ENCODE data around the gene RRAD.
"Not testable (repeated sequence)": the region's sequence is repeated elsewhere in the genome, so short reads cannot be mapped to it uniquely, and the experiment has no call there.

The RRAD gene

GRCh38 chr16:66950971-66951790 lies 25.8 kb upstream of the RRAD start:
- DNase-seq = no peak

- no peak for DNase-seq
Observed at GRCh38 chr16:66950437-66950836, 25.1 kb upstream of the RRAD start.

DNA sequence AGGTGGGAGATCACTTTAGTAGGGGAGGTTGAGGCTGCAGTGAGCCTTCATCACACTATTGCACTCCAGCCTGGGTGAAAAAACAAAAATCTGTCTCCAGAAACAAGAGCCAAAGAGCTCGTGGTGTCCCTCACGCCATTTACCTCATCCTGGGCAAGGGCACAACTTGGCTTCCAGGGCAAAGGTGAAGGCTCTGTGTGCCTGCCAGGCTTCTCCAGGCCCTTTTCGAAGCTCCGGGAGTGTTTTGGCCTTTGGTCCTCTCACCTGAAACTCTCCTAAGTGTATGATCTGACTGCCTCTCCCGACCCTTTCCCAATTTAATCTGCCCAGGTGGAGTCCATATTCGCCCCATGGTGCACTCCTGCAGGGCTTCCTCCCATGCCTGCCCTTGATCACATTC lies 24.1 kb upstream of the RRAD start:
- no peak for DNase-seq

GRCh38 chr16:66948837-66949225 lies 23.5 kb upstream of the RRAD start:
- no peak for DNase-seq

GRCh38 chr16:66948134-66948836 lies 22.9 kb upstream of the RRAD start:
- no peak for DNase-seq

- peak; percentile 81 for DNase-seq
Observed at GRCh38 chr16:66947302-66948065, 22.1 kb upstream of the RRAD start.

GRCh38 chr16:66946974-66947301 lies 21.6 kb upstream of the RRAD start:
- no peak for DNase-seq

GRCh38 chr16:66946541-66946940 lies 21.2 kb upstream of the RRAD start:
- no peak for DNase-seq

DNA sequence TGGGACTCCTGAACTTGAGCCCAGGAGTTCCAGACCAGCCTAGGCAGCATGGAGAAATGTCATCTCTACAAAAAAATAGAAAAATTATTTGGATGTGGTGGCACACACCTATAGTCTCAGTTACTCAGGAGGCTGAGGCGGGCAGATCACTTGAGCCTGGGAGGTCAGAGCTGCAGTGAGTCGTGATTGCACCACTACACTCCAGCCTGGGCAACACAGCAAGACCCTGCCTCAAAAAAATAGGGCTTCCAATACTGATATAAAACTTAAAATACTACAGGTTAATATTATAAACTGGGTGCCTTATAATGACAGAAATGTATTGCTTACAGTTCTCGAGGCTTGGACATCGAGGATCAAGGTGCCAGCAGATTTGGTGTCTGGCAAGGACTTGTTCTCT lies 20.6 kb upstream of the RRAD start:
- DNase-seq = no peak

DNA sequence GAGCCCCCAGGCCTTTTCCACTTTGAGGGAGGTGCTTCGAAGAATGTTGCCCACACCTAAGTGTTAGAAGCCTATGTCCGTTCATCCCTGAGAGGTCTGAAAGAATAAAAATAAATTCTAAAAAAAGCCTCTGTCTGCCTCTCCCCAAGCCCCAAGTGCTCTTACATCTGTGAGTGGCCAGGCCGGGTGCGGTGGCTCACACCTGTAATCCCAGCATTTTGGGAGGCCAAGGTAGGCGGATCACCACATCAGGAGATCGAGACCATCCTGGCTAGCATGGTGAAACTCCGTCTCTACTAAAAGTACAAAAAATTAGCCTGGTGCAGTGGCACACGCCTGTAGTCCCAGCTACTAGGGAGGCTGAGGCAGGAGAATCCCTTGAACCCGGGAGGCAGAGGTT lies 19.6 kb upstream of the RRAD start:
- not testable (repeated sequence) for DNase-seq

DNA sequence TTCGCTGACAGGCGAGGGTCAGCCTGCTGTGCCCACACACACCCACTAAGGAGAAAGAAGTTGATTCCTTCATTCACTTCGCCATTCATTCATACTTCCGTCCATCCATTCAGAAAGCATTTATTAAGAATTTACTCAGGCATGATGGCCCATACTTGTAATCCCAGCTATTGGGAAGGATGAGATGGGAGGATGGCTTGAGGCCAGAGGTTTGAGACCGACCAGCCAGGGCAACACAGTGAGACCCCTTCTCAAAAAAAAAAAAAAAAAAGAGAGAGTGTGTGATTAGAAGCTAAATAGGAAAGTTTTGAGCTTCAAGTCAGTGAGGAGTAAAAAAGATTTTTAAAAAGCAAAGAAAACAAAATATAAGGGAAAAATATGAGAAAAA lies 18.7 kb upstream of the RRAD start:
- DNase-seq = no peak

DNA sequence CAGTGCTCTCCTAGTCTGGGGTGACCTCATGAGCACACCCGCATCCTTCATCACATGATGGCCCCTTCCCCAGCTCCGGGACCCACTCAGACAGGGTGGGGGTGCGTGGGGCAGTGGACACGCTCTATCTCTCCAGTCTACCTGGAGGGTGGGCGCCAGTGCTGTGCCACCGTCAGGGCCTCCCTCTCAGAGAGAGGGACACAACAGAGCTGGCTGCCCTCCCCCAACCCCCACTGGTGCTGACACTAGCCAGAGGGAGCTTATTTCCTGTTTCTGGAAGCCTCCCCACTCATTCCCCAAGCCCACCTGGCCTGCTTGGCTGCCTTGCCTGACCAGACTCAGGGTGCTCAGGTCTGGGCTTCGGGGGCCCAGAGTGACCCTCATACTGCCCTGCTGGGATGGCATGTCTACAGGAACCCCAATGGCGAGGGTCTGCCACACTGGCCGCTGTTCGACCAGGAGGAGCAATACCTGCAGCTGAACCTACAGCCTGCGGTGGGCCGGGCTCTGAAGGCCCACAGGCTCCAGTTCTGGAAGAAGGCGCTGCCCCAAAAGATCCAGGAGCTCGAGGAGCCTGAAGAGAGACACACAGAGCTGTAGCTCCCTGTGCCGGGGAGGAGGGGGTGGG lies 18.2 kb upstream of the RRAD start:
- DNase-seq = no peak

GRCh38 chr16:66942981-66943380 lies 17.6 kb upstream of the RRAD start:
- DNase-seq = no peak

DNA sequence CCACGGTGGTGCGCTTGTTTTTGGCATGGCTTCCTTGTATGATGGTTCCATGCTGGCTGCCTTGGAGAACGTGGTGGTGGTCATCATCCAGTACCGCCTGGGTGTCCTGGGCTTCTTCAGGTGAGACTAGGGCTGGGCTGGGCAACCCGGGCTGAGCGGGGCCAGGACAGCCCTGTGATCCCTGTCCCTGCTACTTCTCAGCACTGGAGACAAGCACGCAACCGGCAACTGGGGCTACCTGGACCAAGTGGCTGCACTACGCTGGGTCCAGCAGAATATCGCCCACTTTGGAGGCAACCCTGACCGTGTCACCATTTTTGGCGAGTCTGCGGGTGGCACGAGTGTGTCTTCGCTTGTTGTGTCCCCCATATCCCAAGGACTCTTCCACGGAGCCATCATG lies 14.9 kb upstream of the RRAD start:
- no peak for DNase-seq

GRCh38 chr16:66939366-66939765 lies 14.0 kb upstream of the RRAD start:
- DNase-seq = no peak

DNA sequence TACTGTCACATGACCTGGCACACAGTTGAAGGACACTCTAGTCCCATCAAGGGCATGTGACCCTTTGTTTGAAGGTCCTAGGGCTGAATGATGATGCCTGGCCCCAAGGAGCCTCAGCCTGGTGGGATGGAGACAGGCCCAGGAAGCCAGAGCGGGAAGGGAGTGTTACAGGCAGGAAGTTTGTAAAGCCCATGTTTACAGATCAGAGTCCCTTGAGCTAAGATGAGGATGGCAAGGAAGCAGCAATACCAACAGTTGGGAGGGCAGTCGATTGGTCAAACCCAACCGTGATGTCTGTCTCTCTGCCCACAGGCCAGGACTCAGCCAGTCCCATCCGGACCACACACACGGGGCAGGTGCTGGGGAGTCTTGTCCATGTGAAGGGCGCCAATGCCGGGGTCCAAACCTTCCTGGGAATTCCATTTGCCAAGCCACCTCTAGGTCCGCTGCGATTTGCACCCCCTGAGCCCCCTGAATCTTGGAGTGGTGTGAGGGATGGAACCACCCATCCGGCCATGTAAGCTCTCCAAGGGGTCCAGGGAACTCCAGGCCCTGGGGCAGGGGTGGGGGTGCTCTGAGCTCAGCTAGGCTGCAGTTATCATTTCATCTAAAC lies 12.5 kb upstream of the RRAD start:
- no peak for DNase-seq

- DNase-seq = no peak
Observed at GRCh38 chr16:66936889-66937554, 11.7 kb upstream of the RRAD start.

DNA sequence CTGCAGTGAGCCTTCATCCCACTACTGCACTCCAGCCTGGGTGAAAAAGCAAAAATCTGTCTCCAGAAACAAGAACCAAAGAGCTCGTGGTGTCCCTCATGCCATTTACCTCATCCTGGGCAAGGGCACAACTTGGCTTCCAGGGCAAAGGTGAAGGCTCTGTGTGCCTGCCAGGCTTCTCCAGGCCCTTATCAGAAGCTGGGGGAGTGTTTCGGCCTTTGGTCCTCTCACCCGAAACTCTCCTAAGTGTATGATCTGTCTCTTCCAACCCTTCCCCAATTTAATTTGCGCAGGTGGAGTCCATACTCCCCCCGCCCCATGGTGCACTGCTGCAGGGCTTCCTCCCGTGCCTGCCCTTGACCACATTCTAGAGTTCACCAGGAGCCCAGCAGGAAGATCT lies 11.1 kb upstream of the RRAD start:
- no peak for DNase-seq

- no peak for DNase-seq
Observed at GRCh38 chr16:66935314-66936011, 10.1 kb upstream of the RRAD start, which contains the start of gene CES2. CES2 (plus strand) TSS chr16:66935516; CDS start chr16:66935636, 120 bp downstream.

- not testable (repeated sequence) for DNase-seq
Observed at GRCh38 chr16:66934839-66935313, 9.5 kb upstream of the RRAD start.

DNA sequence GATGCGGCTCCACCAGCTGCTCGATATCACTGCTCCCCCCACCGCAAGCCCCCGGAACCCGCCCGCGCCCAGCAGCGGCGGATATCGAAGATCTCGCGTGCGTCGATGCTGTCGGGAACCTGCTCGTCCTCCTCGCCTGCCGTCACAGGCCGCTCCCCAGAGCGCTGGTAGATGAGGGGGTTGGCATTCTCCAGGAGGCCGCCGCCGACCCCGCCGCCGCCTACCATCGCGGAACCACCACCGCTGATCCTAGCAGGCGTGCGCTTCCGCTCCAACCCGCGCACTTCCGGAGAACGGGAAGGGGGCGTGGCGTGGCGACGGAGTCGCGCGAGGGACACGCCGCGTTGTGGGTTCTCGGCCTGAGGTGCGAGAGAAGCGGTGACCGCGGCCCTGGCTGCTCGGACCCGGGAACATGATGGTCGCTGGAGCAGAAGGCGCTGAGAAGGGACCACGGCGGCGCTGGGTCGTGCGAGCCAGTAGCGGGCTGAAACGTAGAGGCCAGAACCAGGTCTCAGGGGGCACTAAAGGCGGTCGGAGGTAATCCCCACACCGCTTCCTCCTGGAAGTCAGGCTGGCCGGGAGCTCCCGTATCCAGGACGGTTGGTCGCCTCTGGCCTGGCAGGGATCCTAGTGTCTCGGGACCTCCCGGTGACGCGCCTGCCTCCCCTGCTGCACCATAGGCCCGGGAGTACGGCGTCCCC lies 9.0 kb upstream of the RRAD start, which contains the start of gene CIAO2B:
Gene CIAO2B, minus strand, starts transcription at position 265 of the 701 bp plus-strand sequence. Its CDS starts 38 bp downstream, at position 227.
- peak; percentile 87 for DNase-seq
